Panc1 (cell line): Measurements from ENCODE around the gene SPATA33. TPM values are rescaled to one million over a fixed set of nuclear protein-coding genes. Genes with fewer than 3 reads are reported as not detected.
A peak's percentile ranks its signal among the peaks of the same experiment; 100 is the strongest.

Source experiments
- ATAC-seq: fragments of 200-7000 bp; cut with Tn5 transposase; 2 replicates; pipeline ENCODE4 v1.9.1; 2020; ENCODE audit warnings: mild to moderate bottlenecking, moderate library complexity
- BruUV-seq: library from RNA; stranded (reverse); fragments of 400-500 nt; replicated peaks from 2 replicates; lab custom pipeline; 2021; lab: Mats Ljungman, UMichigan
- CTCF ChIA-PET: fragments of 300-600 bp; sonication (Branson Sonifier 250); formaldehyde crosslinking; loops from one replicate; lab custom pipeline; 2022; ENCODE audit warnings: antibody characterized with exemption; lab: Charles Lee
- POLR2A ChIA-PET: fragments of 300-600 bp; sonication (Branson Sonifier 250); formaldehyde crosslinking; loops from one replicate; lab custom pipeline; 2022; ENCODE audit warnings: antibody characterized with exemption; lab: Charles Lee
- DNase-seq: peaks from one replicate; pipeline ENCODE4 v3.0.0-alpha.2; 2010; ENCODE audit warnings: low read depth, low spot score
- H3K27ac ChIP-seq: 2 replicates; pipeline ENCODE4 v1.5.1; 2011; ENCODE audit warnings: mild to moderate bottlenecking, low read length, inconsistent platforms
- H3K27me3 ChIP-seq: fragments of 200-500 bp; sonication (Bioruptor generic); 2 replicates; pipeline ENCODE4 v1.6.0; 2014; ENCODE audit warnings: low read length, inconsistent platforms; ENCODE audit not compliant: control insufficient read depth, insufficient read depth
- H3K36me3 ChIP-seq: fragments of 200-500 bp; sonication (Bioruptor generic); 2 replicates; pipeline ENCODE4 v1.5.1; 2014; ENCODE audit warnings: inconsistent platforms, mild to moderate bottlenecking, low read length, moderate library complexity; ENCODE audit not compliant: control insufficient read depth, insufficient read depth
- H3K4me1 ChIP-seq: 2 replicates; pipeline ENCODE4 v1.5.1; 2011; ENCODE audit warnings: inconsistent platforms, mild to moderate bottlenecking, low read length, moderate library complexity; ENCODE audit not compliant: control insufficient read depth, insufficient read depth
- H3K4me3 ChIP-seq, 2 experiments: 2 replicates each; pipeline ENCODE4 v1.5.1; 2011 to 2012; ENCODE audit warnings: low read depth in 2 of 2, low read length in 2 of 2, mild to moderate bottlenecking in 2 of 2, inconsistent platforms in 1 of 2, moderate library complexity in 1 of 2
- H3K9me3 ChIP-seq: fragments of 200-500 bp; sonication (Bioruptor generic); 2 replicates; pipeline ENCODE4 v1.5.1; 2014; ENCODE audit warnings: low read depth, mild to moderate bottlenecking, inconsistent platforms, low read length, moderate library complexity; ENCODE audit not compliant: control insufficient read depth, insufficient read depth
- CTCF ChIP-seq: fragments of 450-650 bp; IDR thresholded peaks from 2 replicates; pipeline ENCODE4 v1.5.1; 2017; ENCODE audit warnings: mild to moderate bottlenecking
- POLR2AphosphoS5 ChIP-seq: IDR thresholded peaks from 2 replicates; pipeline ENCODE4 v1.6.1; 2012; ENCODE audit warnings: mild to moderate bottlenecking, low read depth, low read length, moderate library complexity
- REST ChIP-seq, 2 experiments: IDR thresholded peaks; 2 replicates each; pipeline ENCODE4 v1.6.1; 2011 to 2012; ENCODE audit warnings: low read depth in 2 of 2, control low read depth in 1 of 2, low read length in 1 of 2, mild to moderate bottlenecking in 1 of 2, moderate library complexity in 1 of 2; ENCODE audit not compliant: insufficient read depth in 1 of 2
- SIN3A ChIP-seq: IDR thresholded peaks from 2 replicates; pipeline ENCODE4 v1.6.1; 2012; ENCODE audit warnings: low read depth, mild to moderate bottlenecking, low read length, moderate library complexity, borderline replicate concordance; ENCODE audit not compliant: insufficient read depth
- TCF7L2 ChIP-seq: IDR thresholded peaks from 2 replicates; pipeline ENCODE4 v1.6.1; 2011; ENCODE audit warnings: mild to moderate bottlenecking, low read depth, low read length, inconsistent platforms
- in situ Hi-C: cut with HindIII; loops from 2 replicates; pipeline ENCODE4 v1.10.0; 2016; ENCODE audit warnings: low sequenced_read_pairs, low pct_unique_long_range_greater_than_20kb
- intact Hi-C: fragments of 100-400 bp; cut with micrococcal nuclease; formaldehyde crosslinking; loops from one replicate; pipeline ENCODE4 v1.10.0; 2022; ENCODE audit not compliant: unreplicated experiment
- total RNA-seq: library from RNA; stranded (reverse); gene quantifications from one replicate; pipeline ENCODE4 v1.2.1, GENCODE V29; 2021; ENCODE audit not compliant: unreplicated experiment

SPATA33 gene
- total RNA-seq, 1 experiment from 2014 or later: 18.3 TPM

- in situ Hi-C loops: no loop called here
- DNase-seq (no peak), ATAC-seq (peak; percentile 59)
- Histone ChIP-seq H3K9me3 (no peaks in the 10 kb centered on the region), H3K27me3 (no peaks in the 10 kb centered on the region), H3K27ac (peak overlapping the region; percentile 82), H3K36me3 (no peaks in the 10 kb centered on the region; the same call in 1 of the 2 replicates), H3K4me3 (peak overlapping the region; percentile 74 to 78), H3K4me1 (peaks cover 3% of the 10 kb centered on the region; the same call in 1 of the 2 replicates)
- ChIA-PET POLR2A (interaction anchor here (0.5 kb wide), 1 partner anchor 244 kb away, joined by 5 read pairs; no protein-coding TSS in a partner anchor), CTCF (interaction anchor here (0.7 kb wide), 1 partner anchor 21 kb away, joined by 3 read pairs; no protein-coding TSS in a partner anchor)
- BruUV-seq: TSS peak; percentile 77
- intact Hi-C loops: no loop called here
- TF ChIP-seq REST (IDR thresholded peaks at IDR 0.05; ENCODE audit: insufficient read depth in 1 of 2, low read depth in 2 of 2, low read length in 1 of 2): no peak
- TF ChIP-seq TCF7L2: no peak
- no peak for TF ChIP-seq SIN3A
- no peak for TF ChIP-seq CTCF
These were observed 29.7 kb downstream of the SPATA33 start for GRCh38 chr16:89687092-89687940.

- DNase-seq: no peak
- Histone ChIP-seq H3K4me3 (no peak overlapping the region), H3K27me3 (no peaks in the 10 kb centered on the region), H3K36me3 (no peaks in the 10 kb centered on the region; the same call in 1 of the 2 replicates), H3K9me3 (no peaks in the 10 kb centered on the region), H3K4me1 (peaks cover 3% of the 10 kb centered on the region; the same call in 1 of the 2 replicates), H3K27ac (no peak overlapping the region)
- ChIA-PET POLR2A (no interaction called here), CTCF (no interaction called here)
- in situ Hi-C loops: no loop called here
- ATAC-seq: no peak
- no TSS peak for BruUV-seq
- TF ChIP-seq SIN3A (no peak), TCF7L2 (no peak), POLR2AphosphoS5 (no peak), CTCF (no peak), REST (IDR thresholded peaks at IDR 0.05; ENCODE audit: insufficient read depth in 1 of 2, low read depth in 2 of 2, low read length in 1 of 2) (no peak)
- intact Hi-C loops: no loop called here
These were observed 30.8 kb downstream of the SPATA33 start for GRCh38 chr16:89688395-89688794.
